ENCODE measurements around the gene ACAT2.

DNA sequence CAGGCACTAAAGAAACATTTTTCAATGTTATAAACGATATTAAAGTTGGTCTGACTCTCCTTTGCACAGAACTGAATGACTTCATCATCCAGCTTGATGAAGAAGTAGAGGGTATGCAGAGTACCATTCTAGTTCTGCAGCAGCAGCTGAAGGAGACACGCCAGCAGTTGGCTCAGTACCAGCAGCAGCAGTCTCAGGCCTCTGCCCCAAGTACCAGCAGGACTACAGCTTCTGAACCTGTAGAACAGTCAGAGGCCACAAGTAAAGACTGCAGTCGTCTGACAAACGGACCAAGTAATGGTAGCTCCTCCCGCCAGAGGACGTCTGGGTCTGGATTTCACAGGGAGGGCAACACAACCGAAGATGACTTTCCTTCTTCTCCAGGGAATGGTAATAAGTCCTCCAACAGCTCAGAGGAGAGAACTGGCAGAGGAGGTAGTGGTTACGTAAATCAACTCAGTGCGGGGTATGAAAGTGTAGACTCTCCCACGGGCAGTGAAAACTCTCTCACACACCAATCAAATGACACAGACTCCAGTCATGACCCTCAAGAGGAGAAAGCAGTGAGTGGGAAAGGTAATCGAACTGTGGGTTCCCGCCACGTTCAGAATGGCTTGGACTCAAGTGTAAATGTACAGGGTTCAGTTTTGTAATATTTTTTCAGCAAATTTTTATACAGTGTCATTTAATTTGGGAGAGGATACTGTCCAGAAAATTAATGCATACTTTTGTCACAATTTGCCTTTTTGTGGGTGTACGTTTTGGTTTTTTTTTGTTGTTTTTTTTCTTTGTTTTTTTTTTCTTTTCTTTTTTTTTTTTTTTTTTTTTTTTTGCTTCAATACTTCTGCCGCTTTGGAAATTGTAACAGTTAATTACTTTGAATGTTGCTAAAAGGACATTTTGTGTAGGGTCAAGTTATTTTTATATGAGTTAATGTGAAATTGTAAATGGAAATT, 6.6 kb upstream of the ACAT2 start:
- TF ChIP-seq, protein P1, sequence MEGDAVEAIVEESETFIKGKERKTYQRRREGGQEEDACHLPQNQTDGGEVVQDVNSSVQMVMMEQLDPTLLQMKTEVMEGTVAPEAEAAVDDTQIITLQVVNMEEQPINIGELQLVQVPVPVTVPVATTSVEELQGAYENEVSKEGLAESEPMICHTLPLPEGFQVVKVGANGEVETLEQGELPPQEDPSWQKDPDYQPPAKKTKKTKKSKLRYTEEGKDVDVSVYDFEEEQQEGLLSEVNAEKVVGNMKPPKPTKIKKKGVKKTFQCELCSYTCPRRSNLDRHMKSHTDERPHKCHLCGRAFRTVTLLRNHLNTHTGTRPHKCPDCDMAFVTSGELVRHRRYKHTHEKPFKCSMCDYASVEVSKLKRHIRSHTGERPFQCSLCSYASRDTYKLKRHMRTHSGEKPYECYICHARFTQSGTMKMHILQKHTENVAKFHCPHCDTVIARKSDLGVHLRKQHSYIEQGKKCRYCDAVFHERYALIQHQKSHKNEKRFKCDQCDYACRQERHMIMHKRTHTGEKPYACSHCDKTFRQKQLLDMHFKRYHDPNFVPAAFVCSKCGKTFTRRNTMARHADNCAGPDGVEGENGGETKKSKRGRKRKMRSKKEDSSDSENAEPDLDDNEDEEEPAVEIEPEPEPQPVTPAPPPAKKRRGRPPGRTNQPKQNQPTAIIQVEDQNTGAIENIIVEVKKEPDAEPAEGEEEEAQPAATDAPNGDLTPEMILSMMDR (IDR thresholded peaks at IDR 0.05), result no peak
- no peak for TF ChIP-seq POLR2A (IDR thresholded peaks at IDR 0.05)

All from vagina (tissue), 2 donors.